Osteoblast (primary cell): ENCODE measurements around the gene MAGEF1. TPM values are rescaled to one million over a fixed set of nuclear protein-coding genes. Genes with fewer than 3 reads are reported as not detected.

Experiments used
- DNase-seq: peaks from one replicate; pipeline ENCODE4 v3.0.0; 2011; ENCODE audit warnings: low spot score, mixed read lengths; ENCODE audit not compliant: insufficient read length; ENCODE audit errors: missing footprints
- H2AFZ ChIP-seq: 2 replicates; pipeline ENCODE4 v1.6.0; 2011; ENCODE audit warnings: mild to moderate bottlenecking, low read length
- H3K27ac ChIP-seq: 2 replicates; pipeline ENCODE4 v1.5.1; 2011; ENCODE audit warnings: mild to moderate bottlenecking, low read depth, low read length, moderate library complexity
- H3K27me3 ChIP-seq: 2 replicates; pipeline ENCODE4 v1.6.0; 2012; ENCODE audit warnings: mild to moderate bottlenecking, control low read depth, inconsistent platforms, low read length, moderate library complexity; ENCODE audit not compliant: insufficient read depth
- H3K36me3 ChIP-seq: 2 replicates; pipeline ENCODE4 v1.5.1; 2011; ENCODE audit warnings: mild to moderate bottlenecking, low read length, control low read depth, moderate library complexity; ENCODE audit not compliant: insufficient read depth
- H3K4me1 ChIP-seq: 2 replicates; pipeline ENCODE4 v1.5.1; 2011; ENCODE audit warnings: mild to moderate bottlenecking, low read length, control low read depth, moderate library complexity; ENCODE audit not compliant: insufficient read depth
- H3K4me2 ChIP-seq: 2 replicates; pipeline ENCODE4 v1.6.0; 2011; ENCODE audit warnings: mild to moderate bottlenecking, low read length; ENCODE audit not compliant: insufficient read depth
- H3K4me3 ChIP-seq: fragments of 200-600 bp; sonication (generic); 3 replicates; pipeline ENCODE4 v1.5.1; 2012; ENCODE audit warnings: mild to moderate bottlenecking, low read length, inconsistent platforms; ENCODE audit not compliant: insufficient read depth
- H3K79me2 ChIP-seq: 2 replicates; pipeline ENCODE4 v1.6.0; 2012; ENCODE audit warnings: mild to moderate bottlenecking, low read length, control low read depth, inconsistent platforms; ENCODE audit not compliant: insufficient read depth
- H3K9me3 ChIP-seq: 2 replicates; pipeline ENCODE4 v1.5.1; 2011; ENCODE audit warnings: low read depth, low read length, control low read depth
- H4K20me1 ChIP-seq: 2 replicates; pipeline ENCODE4 v1.6.0; 2012; ENCODE audit warnings: mild to moderate bottlenecking, low read length, control low read depth; ENCODE audit not compliant: insufficient read depth
- total RNA-seq: library from RNA; depleted of rRNA; stranded (reverse); fragments of >200 nt; gene quantifications from 2 replicates; pipeline ENCODE4 v1.2.3, GENCODE V29; 2012
- TF ChIP-seq, protein P1 (sequence below): IDR thresholded peaks from 2 replicates; pipeline ENCODE4 v1.5.1; 2011; ENCODE audit warnings: mild to moderate bottlenecking, low read depth, low read length, moderate library complexity; ENCODE audit errors: extremely low read depth

MAGEF1 gene
- total RNA-seq, 1 donor: 18.8 TPM

DNA sequence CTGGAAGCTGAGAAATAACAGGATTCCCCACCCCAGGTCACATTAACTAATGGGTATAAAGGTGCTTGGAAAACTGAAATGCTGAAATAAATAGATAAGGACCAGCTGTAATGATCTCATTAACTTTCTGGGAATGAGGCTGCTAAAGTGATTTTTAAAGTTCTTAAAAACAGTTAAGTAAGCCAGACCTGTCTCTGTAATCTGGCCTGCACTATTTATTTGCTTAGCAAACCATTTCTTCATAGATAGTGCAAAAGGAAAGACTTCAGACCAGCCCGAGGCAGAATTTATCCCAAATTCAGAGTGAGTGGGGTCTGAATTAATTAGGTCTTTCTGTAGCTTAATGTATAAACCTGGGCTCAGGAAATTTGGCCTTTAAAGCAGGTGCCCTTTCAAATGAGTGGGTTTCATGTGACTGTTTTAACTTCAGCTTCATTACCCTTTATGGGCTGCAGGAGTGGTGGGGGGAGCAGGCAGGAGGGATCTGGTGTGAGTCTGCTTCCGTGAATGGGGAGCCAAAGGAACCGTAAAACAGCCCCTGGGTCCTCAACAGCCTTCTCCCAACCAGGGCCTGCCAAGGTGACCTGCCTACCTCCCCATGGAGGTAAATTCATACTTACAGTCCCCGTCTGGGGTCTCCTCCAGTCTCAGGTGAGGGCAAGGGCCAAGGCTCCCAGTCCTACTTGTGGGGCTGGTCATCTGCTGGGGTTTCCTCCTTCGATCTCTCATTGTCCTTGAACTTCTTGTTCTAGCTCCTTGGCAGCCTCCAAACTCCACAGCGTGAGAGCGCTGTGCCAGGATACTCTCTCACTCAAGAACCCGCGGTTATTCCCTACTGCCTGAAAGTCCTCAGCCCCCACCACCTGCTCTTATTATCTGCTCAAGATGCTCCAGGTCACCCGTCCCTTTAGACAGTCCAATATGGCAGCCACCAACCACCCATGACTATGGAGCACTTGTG lies 31.2 kb downstream of the MAGEF1 start:
- Histone ChIP-seq H3K27me3 (peaks cover 28% of the 10 kb centered on the region), H3K4me1 (no peaks in the 10 kb centered on the region), H3K4me3 (no peak overlapping the region), H3K79me2 (no peaks in the 10 kb centered on the region), H3K9me3 (no peaks in the 10 kb centered on the region), H3K36me3 (no peaks in the 10 kb centered on the region), H4K20me1 (no peaks in the 10 kb centered on the region), H3K27ac (no peak overlapping the region), H2AFZ (no peak overlapping the region), H3K4me2 (no peak overlapping the region)
- DNase-seq: no peak
- TF ChIP-seq, protein P1, sequence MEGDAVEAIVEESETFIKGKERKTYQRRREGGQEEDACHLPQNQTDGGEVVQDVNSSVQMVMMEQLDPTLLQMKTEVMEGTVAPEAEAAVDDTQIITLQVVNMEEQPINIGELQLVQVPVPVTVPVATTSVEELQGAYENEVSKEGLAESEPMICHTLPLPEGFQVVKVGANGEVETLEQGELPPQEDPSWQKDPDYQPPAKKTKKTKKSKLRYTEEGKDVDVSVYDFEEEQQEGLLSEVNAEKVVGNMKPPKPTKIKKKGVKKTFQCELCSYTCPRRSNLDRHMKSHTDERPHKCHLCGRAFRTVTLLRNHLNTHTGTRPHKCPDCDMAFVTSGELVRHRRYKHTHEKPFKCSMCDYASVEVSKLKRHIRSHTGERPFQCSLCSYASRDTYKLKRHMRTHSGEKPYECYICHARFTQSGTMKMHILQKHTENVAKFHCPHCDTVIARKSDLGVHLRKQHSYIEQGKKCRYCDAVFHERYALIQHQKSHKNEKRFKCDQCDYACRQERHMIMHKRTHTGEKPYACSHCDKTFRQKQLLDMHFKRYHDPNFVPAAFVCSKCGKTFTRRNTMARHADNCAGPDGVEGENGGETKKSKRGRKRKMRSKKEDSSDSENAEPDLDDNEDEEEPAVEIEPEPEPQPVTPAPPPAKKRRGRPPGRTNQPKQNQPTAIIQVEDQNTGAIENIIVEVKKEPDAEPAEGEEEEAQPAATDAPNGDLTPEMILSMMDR: no peak

DNA sequence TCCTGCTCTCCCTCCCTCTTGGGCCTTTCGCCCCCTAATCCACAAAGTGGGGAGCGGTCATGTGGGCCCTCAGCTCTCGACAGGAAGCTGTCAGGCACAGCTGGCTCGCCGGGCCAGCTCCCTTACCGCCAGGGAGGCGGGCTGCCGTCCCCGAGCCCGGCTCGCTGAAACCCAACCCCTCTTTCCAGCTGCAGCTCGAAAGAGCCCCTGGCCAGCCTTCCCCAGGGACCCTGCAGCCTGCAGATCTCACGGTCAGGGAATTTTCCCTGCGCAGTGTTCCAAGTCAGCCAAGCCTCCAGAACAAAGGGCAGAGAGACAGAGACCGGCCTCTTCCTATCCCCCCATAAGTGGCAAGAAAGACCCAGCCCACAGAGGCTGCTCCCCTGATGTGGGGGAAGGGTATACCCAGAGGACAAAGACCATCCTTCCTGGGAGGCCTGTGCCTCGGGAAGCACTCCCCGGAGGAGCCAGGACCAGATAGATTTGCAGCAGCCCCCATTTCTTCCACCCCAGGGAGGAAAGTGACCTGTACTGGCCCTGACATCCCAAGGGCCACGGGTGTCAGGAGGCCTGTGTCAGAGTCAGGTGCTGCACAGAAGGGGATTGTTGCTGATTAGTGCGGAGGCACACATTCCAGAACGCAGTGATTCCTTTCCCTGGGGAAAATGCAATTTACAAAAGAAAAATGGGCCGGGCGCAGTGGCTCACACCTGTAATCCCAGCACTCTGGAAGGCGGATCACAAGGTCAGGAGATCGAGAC lies 32.6 kb downstream of the MAGEF1 start:
- no peaks in the 10 kb centered on the region for H3K4me1 ChIP-seq
- no peaks in the 10 kb centered on the region for H4K20me1 ChIP-seq
- no peaks in the 10 kb centered on the region for H3K36me3 ChIP-seq
- peaks cover 31% of the 10 kb centered on the region for H3K27me3 ChIP-seq
- no peak overlapping the region for H3K27ac ChIP-seq
- TF ChIP-seq, protein P1: no peak
- peak overlapping the region; percentile 77 for H2AFZ ChIP-seq
- H3K79me2 ChIP-seq: no peaks in the 10 kb centered on the region
- peak overlapping the region; percentile 40 for H3K4me3 ChIP-seq
- peak overlapping the region; percentile 55 for H3K4me2 ChIP-seq
- DNase-seq: peak; percentile 86
- H3K9me3 ChIP-seq: no peaks in the 10 kb centered on the region

DNA sequence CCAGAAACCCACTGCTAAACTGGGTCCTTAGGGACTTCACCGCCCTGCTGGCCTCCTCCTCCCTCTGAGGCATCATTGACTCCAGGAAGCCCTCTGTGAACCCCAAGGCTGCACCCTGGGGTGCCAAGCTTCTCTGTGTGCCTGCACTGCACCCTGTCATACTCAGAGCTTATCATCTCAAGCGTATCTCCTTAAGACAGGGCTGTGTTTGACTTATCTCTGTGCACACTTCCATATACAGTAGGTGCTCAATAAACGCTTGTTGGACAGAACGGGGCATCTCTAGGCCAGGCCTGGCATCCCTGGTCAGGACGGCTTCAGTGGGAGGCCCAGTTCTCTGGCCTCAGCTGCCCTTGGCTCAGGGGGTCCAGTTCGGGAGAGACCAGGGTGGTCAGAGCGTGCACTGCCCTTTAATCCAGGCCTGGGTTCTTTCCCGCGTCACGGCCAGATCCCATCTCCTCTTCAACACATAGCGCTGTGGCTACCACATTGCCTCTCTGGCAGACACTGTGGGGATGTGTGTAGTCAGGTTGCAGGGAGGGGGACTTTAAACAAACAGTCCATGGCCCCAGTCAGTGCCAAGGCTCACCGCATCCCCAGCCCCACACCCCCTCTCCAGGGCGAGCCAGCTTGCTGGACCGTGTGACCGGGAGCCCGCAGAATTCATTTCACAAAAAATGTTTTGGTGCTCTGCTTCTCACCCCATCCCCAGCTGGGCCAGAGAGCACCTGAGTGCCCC lies 33.4 kb downstream of the MAGEF1 start:
- Histone ChIP-seq H2AFZ (peak overlapping the region; percentile 77), H3K27ac (no peak overlapping the region), H3K36me3 (no peaks in the 10 kb centered on the region), H4K20me1 (no peaks in the 10 kb centered on the region), H3K27me3 (peaks cover 31% of the 10 kb centered on the region), H3K4me1 (no peaks in the 10 kb centered on the region), H3K9me3 (no peaks in the 10 kb centered on the region), H3K4me2 (peak overlapping the region; percentile 55), H3K4me3 (peak overlapping the region; percentile 40), H3K79me2 (no peaks in the 10 kb centered on the region)
- TF ChIP-seq, protein P1: no peak
- no peak for DNase-seq
